ENCODE data around the gene KMT2E. TPM values are rescaled to one million over a fixed set of nuclear protein-coding genes. Genes with fewer than 3 reads are reported as not detected.

The KMT2E gene
- polyA plus RNA-seq, 3 donors: 70.5 to 79.1 (median 78.0) TPM

DNA sequence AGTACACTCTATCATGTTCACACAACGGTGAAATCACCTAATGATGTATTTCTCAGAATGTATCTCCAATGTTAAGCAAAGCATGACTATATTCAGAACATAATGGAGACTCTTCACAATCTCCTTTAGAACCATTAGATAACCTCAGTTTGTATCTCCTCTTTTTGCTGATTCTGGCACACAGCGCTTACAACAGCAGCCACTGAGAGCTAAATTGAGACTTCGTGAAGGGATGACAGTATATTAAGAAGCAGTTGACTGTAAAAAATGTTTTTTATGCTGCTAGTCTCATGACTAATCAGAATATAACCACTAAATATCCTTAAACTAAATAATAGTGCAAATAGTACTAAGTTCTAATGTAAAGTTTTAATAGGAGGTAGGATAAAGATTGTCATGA is 46.9 kb downstream of the KMT2E start:
- DNase-seq (ENCODE audit: low read depth in 3 of 3, low spot score in 2 of 3): no peak

DNA sequence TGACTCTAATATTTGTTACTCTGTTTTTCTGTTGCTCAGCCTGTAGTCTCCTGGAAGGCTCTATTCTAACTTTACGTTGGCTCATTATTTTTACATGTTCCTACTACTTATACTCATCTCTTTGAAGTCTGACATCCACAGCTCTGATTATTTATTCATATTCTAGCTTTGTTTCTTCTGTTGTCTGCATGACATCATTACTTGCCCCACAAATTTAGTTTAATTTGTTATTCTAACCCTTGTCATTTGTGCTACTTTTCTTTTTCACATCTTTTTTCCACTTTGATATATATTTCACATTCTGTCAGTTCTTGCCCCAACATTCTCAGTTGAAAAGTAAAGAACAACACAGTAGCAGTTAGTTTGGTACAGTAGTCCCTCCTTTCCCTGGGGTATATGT is 51.1 kb downstream of the KMT2E start:
- DNase-seq (ENCODE audit: low read depth in 3 of 3, low spot score in 2 of 3): no peak

DNA sequence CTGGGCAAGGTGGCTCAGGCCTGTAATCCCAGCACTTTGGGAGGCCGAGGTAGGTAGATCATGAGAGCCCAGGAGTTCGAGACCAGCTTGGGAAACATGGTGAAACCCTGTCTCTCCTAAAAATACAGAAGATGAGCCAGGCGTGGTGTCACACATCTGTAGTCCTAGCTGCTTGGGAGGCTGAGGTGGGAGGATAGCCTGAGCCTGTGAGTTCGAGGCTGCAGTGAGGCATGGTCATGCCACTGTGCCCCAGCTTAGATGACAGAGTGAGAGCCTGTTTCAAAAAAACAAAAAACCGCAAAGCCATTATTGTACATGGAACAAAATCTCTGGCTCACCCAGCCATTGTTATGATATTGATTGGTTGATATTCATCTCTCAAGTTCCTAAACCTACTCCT is 53.7 kb downstream of the KMT2E start:
- no peak for DNase-seq (ENCODE audit: low read depth in 3 of 3, low spot score in 2 of 3)

DNA sequence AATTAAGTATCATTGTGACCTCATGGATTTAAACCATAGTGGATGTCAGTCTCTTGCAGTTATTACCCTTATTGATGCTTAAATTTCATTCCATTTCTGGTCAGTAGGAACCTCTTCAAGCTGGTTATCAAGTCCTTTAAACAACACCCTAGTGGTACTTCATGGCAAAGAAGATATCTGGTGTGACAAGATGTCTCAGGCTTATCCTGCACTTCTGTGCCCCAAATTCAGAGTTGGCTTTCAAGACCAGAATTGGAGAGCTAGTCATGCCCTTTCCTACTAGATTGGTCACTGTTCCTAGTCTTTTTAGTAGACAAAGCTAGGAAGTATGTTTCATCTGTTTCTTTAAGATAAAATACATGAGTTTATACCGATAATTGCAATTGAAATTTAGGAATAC is 54.9 kb downstream of the KMT2E start:
- DNase-seq (ENCODE audit: low read depth in 3 of 3, low spot score in 2 of 3): no peak

DNA sequence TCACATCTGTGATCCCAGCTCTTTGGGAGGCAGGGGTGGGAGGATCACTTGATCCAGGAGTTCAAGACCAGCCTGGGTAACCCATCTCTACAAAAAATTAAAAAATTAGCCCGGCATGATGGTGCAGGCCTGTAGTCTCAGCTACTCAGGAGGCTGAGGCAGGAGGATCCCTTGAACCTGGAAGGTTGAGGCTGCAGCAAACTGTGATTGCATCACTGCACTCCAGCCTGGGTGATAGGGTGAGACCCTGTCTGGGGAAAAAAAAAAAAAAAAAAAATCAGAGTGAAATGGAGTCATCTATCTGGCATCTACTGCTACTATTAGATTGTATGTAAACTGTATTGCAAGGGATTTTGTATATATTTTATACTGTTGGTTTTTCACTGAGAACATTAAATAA is 59.1 kb downstream of the KMT2E start:
- DNase-seq (ENCODE audit: low read depth in 3 of 3, low spot score in 2 of 3): no peak

DNA sequence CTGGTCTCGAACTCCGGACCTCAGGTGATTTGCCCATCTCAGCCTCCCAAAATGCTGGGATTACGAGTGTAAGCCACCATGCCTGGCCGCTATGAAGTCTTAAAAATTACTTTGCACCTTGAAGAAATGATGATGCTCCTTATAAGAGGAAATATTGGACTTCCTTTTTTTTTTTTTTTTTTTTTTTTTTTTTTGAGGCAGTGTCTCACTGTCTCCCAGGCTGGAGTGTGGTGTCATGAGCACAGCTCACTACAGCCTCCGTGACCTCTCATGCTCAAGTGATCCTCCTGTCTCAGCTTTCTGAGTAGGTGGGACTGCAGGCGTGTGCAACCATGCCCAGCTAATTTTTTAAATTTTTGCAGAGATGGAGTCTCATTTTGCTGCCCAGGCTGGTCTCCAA is 65.3 kb downstream of the KMT2E start:
- no peak for DNase-seq (ENCODE audit: low read depth in 3 of 3, low spot score in 2 of 3)

DNA sequence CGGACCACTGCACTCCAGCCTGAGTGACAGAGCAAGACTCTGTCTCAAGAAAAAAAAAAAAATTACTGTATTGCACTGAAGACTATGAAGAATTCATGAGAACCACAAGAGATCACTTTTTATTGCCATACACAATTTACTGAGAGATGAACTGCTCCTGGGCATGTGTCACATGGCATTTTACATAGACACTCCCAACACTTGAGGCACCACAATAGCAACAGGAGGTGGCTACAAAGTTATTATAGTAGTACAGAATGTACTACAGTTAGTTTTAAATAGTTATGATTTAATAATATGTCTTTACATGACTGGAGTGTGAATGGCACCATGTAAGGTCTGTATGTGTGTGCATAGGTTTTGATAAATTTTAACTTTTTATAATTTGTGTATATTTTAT is 70.6 kb downstream of the KMT2E start:
- DNase-seq (ENCODE audit: low read depth in 3 of 3, low spot score in 2 of 3): no peak

DNA sequence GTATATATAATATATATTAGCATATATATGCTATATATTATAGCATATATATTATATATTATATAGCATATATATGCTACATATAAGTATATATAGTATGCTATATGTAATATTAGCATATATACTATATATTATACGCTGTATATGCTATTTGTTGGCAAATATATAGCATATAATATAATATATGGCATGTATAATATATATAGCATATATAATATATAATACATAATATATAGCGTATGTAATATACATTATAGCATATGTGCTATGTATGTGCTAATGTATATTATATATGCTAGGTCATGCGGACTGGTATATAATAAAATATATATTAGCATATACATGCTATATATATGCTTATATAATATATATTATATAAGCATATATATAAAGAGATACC is 72.8 kb downstream of the KMT2E start:
- no peak for DNase-seq (ENCODE audit: low read depth in 3 of 3, low spot score in 2 of 3)

DNA sequence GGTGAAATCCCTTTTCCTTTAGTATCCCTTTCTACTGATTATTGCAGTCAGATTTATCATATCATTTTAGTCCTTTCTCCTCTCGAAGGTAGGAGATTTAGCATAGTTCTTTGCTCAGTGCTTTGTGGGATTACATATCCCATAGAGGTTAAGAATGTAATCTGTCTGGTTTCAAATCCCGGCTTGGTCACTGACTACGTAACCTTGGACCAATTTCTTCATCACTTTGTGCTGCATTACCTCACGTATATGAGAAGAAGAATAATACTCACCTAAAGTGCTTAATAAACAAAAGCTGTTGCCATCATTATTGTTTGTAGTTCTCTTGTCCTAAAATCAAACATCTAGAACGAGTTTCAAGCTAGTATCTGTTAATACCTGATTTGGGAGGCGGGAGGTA is 74.0 kb downstream of the KMT2E start:
- no peak for DNase-seq (ENCODE audit: low read depth in 3 of 3, low spot score in 2 of 3)

DNA sequence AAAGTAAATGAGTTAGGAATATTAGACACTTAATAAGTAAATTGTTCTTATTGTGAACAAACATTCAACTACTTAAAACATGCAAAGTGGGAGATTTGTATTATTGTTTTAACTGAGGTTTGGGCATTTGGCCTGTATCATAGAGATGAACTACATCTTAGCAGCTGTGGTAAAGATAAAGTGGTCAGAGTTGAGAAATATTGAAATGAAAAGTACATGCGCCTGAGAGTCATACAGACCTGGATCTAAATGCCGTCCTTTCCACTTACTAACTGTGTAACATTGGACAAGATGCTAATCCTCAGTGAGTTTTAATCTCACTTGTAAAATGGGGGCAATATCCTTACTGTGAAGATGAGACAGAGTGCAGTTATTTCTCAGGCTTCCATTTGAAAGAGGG is 74.5 kb downstream of the KMT2E start:
- DNase-seq (ENCODE audit: low read depth in 3 of 3, low spot score in 2 of 3): no peak

DNA sequence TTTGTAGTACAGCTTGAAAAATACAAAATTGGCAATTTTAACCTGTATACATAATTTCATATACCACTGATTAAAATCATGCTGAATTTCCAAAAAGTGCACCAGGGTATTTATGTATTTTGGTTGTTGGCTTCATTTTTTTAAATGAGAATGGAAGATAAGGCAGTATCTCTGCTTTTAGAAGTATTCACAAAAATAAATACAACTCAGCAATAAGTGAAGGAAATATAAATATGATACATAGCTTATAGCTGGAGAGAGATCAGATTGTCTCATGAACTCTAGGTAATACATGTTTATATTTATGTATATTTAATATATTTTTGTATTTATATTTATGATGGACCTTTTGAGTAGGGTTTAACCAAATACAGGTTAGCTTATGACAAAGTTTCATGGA is 81.0 kb downstream of the KMT2E start:
- DNase-seq (ENCODE audit: low read depth in 3 of 3, low spot score in 2 of 3): no peak

DNA sequence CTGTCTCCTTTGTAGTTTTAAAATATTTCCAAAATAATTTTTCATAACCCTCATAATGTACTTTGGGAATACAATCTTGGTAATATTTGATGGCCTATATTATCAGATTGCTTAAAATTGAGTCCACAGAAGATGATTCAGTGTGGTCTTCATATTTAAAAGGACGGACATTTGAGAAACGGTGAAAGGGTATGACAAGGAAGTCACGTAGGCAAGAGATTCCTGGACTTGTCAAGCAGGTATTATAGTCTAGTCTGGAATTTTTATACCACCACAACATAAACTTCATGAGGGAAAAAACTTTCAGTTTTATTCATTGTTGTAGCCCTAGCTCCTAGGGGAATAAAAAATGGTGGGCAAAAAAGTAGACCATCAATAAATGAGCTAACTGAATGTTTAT is 82.3 kb downstream of the KMT2E start:
- no peak for DNase-seq (ENCODE audit: low read depth in 3 of 3, low spot score in 2 of 3)

DNA sequence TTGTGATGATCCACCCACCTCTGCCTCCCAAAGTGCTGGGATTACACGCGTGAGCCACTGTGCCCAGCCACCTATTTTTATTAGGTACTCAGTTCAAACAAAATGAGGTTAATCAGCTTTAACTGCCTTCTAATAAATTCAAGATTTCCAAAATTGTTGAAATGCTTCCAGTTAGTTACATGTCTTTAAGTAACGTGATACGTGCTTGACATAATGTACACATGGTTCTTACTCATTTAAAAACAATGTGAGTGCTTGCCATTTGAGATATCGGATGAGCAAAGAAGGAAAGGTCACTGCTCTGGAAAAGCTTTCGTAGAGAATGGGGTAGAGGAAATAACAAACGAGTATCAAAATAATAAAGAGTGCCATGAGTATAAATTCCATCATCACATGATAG is 83.6 kb downstream of the KMT2E start:
- DNase-seq (ENCODE audit: low read depth in 3 of 3, low spot score in 2 of 3): no peak

DNA sequence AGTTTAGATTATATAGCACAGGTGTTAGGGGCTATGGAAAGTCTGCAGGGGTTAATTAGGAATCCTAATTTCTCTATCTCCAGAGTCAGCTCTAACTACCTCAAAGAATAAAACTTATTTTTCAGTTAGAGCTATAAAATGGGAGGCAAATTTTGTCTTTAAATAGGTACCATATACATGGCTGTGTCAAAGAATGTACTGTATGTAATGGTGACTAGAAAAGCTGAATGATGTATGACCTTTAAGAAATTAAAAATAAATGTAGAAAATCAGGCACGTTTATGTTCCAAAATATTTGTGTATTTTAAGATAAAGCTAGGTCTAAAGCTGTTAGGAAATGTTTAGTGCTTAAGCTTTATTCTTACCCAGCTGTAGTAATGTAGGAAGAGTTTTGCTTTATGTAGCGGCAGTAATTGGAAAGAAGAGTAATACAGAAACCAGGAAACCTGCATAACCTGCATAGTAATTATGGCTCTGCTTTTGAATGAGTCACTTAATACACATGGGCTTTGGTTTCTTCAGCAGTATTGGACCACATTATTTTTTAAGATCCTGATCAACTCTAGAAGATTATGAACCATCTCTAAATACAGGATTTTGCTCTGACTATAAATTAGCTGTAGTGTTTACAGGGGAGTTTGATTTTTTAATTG is 85.0 kb downstream of the KMT2E start:
- no peak for DNase-seq (ENCODE audit: low read depth in 3 of 3, low spot score in 2 of 3)

DNA sequence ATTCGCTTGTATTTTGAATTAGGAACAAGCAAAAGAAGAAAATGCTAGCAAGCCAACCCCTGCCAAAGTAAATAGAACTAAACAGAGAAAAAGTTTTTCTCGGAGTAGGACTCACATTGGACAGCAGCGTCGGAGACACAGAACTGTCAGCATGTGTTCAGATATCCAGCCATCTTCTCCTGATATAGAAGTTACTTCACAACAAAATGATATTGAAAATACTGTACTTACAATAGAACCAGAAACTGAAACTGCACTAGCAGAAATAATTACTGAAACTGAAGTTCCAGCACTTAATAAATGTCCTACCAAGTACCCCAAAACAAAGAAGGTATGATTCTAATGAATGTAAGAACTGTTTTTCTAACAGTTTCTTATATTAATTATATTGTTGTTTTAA is 87.9 kb downstream of the KMT2E start:
- DNase-seq (ENCODE audit: low read depth in 3 of 3, low spot score in 2 of 3): no peak

DNA sequence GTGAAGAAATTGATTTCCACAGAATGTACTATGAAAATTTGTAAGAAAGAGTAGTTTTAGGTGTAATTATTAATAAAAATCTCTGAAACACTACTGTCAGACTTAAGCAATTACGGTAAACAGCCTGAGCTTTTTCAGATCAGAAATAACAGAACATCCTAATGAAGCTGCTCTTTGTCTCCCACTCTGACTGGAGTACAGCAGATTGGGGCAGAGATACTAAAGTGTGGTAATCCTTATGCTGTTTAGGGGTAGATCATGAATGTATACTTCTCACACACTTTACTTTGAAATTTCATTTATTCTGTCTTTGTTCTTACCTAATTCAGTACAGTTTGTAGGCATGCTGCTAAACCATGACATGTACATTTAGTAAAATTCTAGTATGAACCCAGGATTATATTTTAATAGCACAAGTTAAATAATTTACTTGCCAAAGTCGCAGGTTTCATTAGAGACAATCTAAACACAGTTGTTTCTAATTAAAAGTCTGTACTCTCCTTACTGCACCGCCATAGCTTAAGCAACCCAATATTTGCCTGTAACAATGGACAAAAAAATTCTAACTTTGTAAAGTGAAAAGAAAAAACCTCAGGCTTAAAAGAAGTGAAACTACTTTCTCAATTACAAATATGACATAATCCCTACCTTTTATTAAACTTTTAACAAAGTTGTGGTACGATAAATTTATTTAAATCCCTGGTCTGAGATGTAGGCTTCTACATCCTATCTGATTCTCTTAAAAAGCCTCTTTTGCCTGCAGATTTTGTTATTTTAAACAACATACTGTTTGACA is 88.8 kb downstream of the KMT2E start:
- no peak for DNase-seq (ENCODE audit: low read depth in 3 of 3, low spot score in 2 of 3)

DNA sequence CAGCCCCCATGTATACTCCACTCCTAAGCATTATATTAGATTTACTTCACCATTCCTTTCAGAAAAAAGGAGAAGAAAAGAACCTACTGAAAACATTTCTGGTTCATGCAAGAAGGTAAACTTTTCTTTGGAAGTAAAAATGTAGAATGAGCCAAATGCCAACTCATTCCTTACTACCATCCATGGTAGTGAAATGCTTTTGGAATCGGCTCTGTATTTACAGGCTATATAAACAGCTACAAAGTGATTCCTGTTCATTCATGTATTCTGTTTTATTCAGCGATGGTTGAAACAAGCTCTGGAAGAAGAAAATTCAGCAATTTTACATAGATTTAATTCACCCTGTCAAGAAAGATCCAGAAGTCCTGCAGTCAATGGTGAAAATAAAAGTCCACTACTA is 91.6 kb downstream of the KMT2E start:
- DNase-seq (ENCODE audit: low read depth in 3 of 3, low spot score in 2 of 3): no peak

DNA sequence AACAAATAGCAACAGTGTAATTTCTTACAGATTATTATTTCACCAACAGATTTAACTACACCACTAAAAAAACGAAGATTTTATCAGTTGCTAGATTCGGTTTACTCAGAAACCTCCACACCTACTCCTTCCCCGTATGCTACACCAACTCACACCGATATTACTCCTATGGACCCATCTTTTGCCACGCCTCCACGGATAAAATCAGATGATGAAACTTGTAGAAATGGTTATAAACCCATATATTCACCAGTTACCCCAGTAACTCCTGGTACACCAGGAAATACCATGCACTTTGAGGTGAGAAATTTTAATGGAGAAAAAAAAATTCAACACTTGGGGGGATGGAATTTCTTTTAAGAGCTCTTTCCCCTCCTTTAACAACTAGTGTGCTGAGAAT is 92.5 kb downstream of the KMT2E start:
- DNase-seq (ENCODE audit: low read depth in 3 of 3, low spot score in 2 of 3): no peak

DNA sequence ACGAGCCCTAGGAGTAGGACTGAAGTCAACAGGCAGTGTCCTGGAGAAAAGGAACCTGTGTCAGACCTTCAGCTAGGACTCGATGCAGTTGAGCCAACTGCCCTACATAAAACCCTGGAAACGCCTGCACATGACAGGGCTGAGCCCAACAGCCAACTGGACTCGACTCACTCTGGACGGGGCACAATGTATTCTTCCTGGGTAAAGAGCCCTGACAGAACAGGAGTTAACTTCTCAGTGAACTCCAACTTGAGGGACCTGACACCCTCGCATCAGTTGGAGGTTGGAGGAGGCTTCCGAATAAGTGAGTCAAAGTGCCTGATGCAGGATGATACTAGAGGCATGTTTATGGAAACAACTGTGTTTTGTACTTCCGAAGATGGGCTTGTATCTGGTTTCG is 93.5 kb downstream of the KMT2E start:
- DNase-seq (ENCODE audit: low read depth in 3 of 3, low spot score in 2 of 3): no peak

DNA sequence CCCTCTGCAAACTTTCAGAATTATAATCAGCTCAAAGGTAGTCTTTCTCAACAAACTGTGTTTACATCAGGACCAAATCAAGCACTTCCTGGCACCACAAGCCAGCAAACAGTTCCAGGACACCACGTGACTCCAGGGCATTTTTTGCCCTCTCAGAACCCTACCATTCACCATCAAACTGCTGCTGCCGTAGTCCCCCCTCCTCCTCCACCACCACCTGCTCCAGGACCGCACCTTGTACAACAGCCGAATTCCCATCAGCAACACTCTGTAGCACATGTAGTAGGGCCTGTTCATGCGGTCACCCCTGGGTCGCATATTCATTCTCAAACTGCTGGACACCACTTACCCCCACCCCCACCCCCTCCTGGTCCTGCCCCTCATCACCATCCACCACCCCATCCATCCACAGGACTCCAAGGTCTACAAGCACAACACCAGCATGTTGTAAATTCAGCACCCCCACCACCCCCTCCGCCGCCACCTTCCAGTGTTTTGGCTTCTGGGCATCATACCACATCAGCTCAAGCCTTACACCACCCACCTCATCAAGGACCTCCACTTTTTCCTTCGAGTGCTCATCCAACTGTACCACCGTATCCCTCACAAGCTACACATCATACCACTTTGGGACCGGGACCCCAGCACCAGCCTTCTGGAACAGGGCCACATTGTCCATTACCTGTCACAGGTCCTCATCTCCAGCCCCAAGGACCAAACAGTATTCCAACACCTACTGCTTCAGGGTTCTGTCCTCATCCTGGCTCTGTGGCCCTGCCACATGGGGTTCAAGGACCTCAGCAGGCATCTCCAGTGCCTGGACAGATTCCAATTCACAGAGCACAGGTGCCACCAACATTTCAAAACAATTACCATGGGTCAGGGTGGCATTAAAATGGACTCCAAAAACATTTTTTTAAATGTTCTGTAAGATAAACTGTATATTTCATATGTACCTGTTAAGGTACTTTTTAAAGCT is 98.7 kb downstream of the KMT2E start:
- no peak for DNase-seq (ENCODE audit: low read depth in 3 of 3, low spot score in 2 of 3)
